GM23338 (cell line): ENCODE measurements around the gene DNASE1L1. TPM values are rescaled to one million over a fixed set of nuclear protein-coding genes. Genes with fewer than 3 reads are reported as not detected.

Source experiments
- ATAC-seq: fragments of 200-7000 bp; cut with Tn5 transposase; 3 replicates; pipeline ENCODE4 v1.9.1; 2020
- DNase-seq: peaks from one replicate; pipeline ENCODE4 v3.0.0-alpha.2; 2015; ENCODE audit warnings: low spot score
- H2AFZ ChIP-seq: fragments of 200-600 bp; sonication (generic); 2 replicates; pipeline ENCODE4 v1.8.0; 2016; ENCODE audit warnings: antibody characterized with exemption, mild to moderate bottlenecking, moderate library complexity
- H3F3A ChIP-seq: fragments of 200-600 bp; sonication (generic); replicated peaks from 2 replicates; pipeline ENCODE4 v1.8.0; 2017; ENCODE audit warnings: antibody characterized with exemption, mixed run types, low read depth
- H3K27ac ChIP-seq: fragments of 200-600 bp; sonication (generic); 2 replicates; pipeline ENCODE4 v1.6.1; 2016; ENCODE audit warnings: low read depth
- H3K27me3 ChIP-seq: fragments of 200-600 bp; sonication (generic); 2 replicates; pipeline ENCODE4 v1.8.0; 2016; ENCODE audit warnings: mild to moderate bottlenecking, mixed run types, moderate library complexity; ENCODE audit not compliant: insufficient read depth
- H3K36me3 ChIP-seq: fragments of 200-600 bp; sonication (generic); 2 replicates; pipeline ENCODE4 v1.8.0; 2016; ENCODE audit warnings: mild to moderate bottlenecking; ENCODE audit not compliant: insufficient read depth
- H3K4me1 ChIP-seq: fragments of 200-600 bp; sonication (generic); 2 replicates; pipeline ENCODE4 v1.8.0; 2016; ENCODE audit warnings: mild to moderate bottlenecking, moderate library complexity; ENCODE audit not compliant: insufficient read depth
- H3K4me2 ChIP-seq: fragments of 200-600 bp; sonication (generic); 2 replicates; pipeline ENCODE4 v1.7.1; 2017; ENCODE audit warnings: mixed run types
- H3K4me3 ChIP-seq: fragments of 200-600 bp; sonication (generic); 2 replicates; pipeline ENCODE4 v1.6.1; 2016; ENCODE audit warnings: mixed run types
- H3K79me2 ChIP-seq: fragments of 200-600 bp; sonication (generic); replicated peaks from 2 replicates; pipeline ENCODE4 v1.8.0; 2017; ENCODE audit warnings: mild to moderate bottlenecking; ENCODE audit not compliant: insufficient read depth
- H3K9me2 ChIP-seq: fragments of 200-600 bp; sonication (generic); 2 replicates; pipeline ENCODE4 v1.8.0; 2017; ENCODE audit not compliant: insufficient read depth
- H4K20me1 ChIP-seq: fragments of 200-600 bp; sonication (generic); replicated peaks from 2 replicates; pipeline ENCODE4 v1.8.0; 2017; ENCODE audit warnings: mild to moderate bottlenecking; ENCODE audit not compliant: insufficient read depth
- H3K27ac Mint-ChIP-seq: 2 replicates; pipeline ENCODE4 v1.8.0; 2020; ENCODE audit warnings: inconsistent platforms, mild to moderate bottlenecking, moderate library complexity, mixed read lengths
- H3K27me3 Mint-ChIP-seq: 3 replicates; pipeline ENCODE4 v1.8.0; 2022; ENCODE audit warnings: low read depth, mild to moderate bottlenecking, moderate library complexity, mixed read lengths, inconsistent platforms; ENCODE audit not compliant: insufficient read depth, poor library complexity
- H3K36me3 Mint-ChIP-seq: 3 replicates; pipeline ENCODE4 v1.8.0; 2021; ENCODE audit warnings: low read depth, mild to moderate bottlenecking, inconsistent platforms, moderate library complexity, mixed read lengths
- H3K4me1 Mint-ChIP-seq: 3 replicates; pipeline ENCODE4 v1.8.0; 2020; ENCODE audit warnings: mild to moderate bottlenecking, inconsistent platforms, mixed read lengths
- H3K4me3 Mint-ChIP-seq: 3 replicates; pipeline ENCODE4 v1.8.0; 2021; ENCODE audit warnings: moderate library complexity, mild to moderate bottlenecking, inconsistent platforms, mixed read lengths
- H3K9me3 Mint-ChIP-seq: 3 replicates; pipeline ENCODE4 v1.8.0; 2020; ENCODE audit warnings: moderate library complexity, mild to moderate bottlenecking, inconsistent platforms, mixed read lengths
- CTCF ChIP-seq, 2 experiments: fragments of 200-600 bp in 1 of 2; sonication (generic) in 1 of 2; conservative IDR thresholded peaks; 2 replicates each; pipeline versions ENCODE4 v1.5.1 to v1.6.1; 2016 to 2017; ENCODE audit warnings: antibody characterized with exemption in 2 of 2, low read depth in 2 of 2, mild to moderate bottlenecking in 2 of 2, moderate library complexity in 1 of 2
- ETS1 ChIP-seq: IDR thresholded peaks from 2 replicates; pipeline ENCODE4 v1.6.1; 2016; ENCODE audit warnings: antibody characterized with exemption
- EZH2phosphoT487 ChIP-seq: fragments of 200-600 bp; sonication (generic); IDR thresholded peaks from one replicate; pipeline ENCODE4 v1.8.1; 2018; ENCODE audit warnings: antibody characterized with exemption; ENCODE audit not compliant: unreplicated experiment
- JUNB ChIP-seq: IDR thresholded peaks from one replicate; pipeline ENCODE4 v1.6.1; 2016; ENCODE audit warnings: antibody characterized with exemption; ENCODE audit not compliant: unreplicated experiment
- NANOG ChIP-seq: IDR thresholded peaks from 2 replicates; pipeline ENCODE4 v1.6.1; 2016; ENCODE audit warnings: antibody characterized with exemption, borderline replicate concordance
- ZNF114 ChIP-seq: fragments of 250-450 bp; sonication (Bioruptor Pico); IDR thresholded peaks from 2 replicates; pipeline ENCODE4 v1.5.0; 2020; ENCODE audit warnings: mild to moderate bottlenecking, moderate library complexity
- ZNF462 ChIP-seq: fragments of 250-450 bp; sonication (Bioruptor Pico); IDR thresholded peaks from 2 replicates; pipeline ENCODE4 v1.5.0; 2020; ENCODE audit warnings: mild to moderate bottlenecking, moderate library complexity
- polyA plus RNA-seq: library from polyadenylated mRNA; unstranded; fragments of >200 nt; fragmentation: Nextera tagmentation; extraction: Ambion mirVana; gene quantifications from 2 replicates; pipeline ENCODE4 v1.2.1, GENCODE V29; 2016
- total RNA-seq: library from RNA; depleted of rRNA; stranded (reverse); fragments of >200 nt; shearing (Covaris generic); gene quantifications from 2 replicates; pipeline ENCODE4 v1.2.3, GENCODE V29; 2014

The DNASE1L1 gene
- total and polyA plus RNA-seq, 2 experiments from 2014 or later: 3.3 to 16.1 TPM

GRCh38 chrX:154452823-154453222 is 43.8 kb upstream of the DNASE1L1 start:
- H3K27ac ChIP-seq: no peak overlapping the region
- no peak overlapping the region for H3K4me3 Mint-ChIP-seq
- no peaks in the 10 kb centered on the region for H4K20me1 ChIP-seq
- TF ChIP-seq ZNF462 (CRISPR knock-in tag) (no peak), NANOG (no peak), ZNF114 (CRISPR knock-in tag) (no peak), EZH2phosphoT487 (no peak), CTCF (conservative IDR thresholded peaks at IDR 0.05; ENCODE audit: low read depth in 2 of 2) (no peak), ETS1 (no peak), JUNB (no peak)
- H3K27me3 ChIP-seq: no peaks in the 10 kb centered on the region; the same call in 1 of the 2 replicates
- H3F3A ChIP-seq: no peaks in the 10 kb centered on the region
- ATAC-seq: no peak
- H3K9me2 ChIP-seq: no peaks in the 10 kb centered on the region
- no peak overlapping the region for H3K27ac Mint-ChIP-seq
- peaks cover 6% of the 10 kb centered on the region; the same call in 2 of the 3 replicates for H3K36me3 Mint-ChIP-seq
- H3K36me3 ChIP-seq: no peaks in the 10 kb centered on the region
- no peaks in the 10 kb centered on the region for H3K9me3 Mint-ChIP-seq
- H2AFZ ChIP-seq: no peak overlapping the region
- H3K4me1 ChIP-seq: no peaks in the 10 kb centered on the region
- no peak for DNase-seq
- no peak overlapping the region for H3K4me3 ChIP-seq
- H3K4me1 Mint-ChIP-seq: no peaks in the 10 kb centered on the region; the same call in 2 of the 3 replicates
- H3K4me2 ChIP-seq: no peak overlapping the region
- no peaks in the 10 kb centered on the region for H3K79me2 ChIP-seq
- H3K27me3 Mint-ChIP-seq: peaks cover 6% of the 10 kb centered on the region
